GM21717 (cell line): ENCODE measurements around the gene XIRP1.

ENCODE experiments used
- ATAC-seq: cut with Tn5 transposase; IDR thresholded peaks from one replicate; pipeline ENCODE4 v1.9.1; 2021; ENCODE audit warnings: mild to moderate bottlenecking, moderate library complexity; ENCODE audit not compliant: unreplicated experiment

The XIRP1 gene

DNA sequence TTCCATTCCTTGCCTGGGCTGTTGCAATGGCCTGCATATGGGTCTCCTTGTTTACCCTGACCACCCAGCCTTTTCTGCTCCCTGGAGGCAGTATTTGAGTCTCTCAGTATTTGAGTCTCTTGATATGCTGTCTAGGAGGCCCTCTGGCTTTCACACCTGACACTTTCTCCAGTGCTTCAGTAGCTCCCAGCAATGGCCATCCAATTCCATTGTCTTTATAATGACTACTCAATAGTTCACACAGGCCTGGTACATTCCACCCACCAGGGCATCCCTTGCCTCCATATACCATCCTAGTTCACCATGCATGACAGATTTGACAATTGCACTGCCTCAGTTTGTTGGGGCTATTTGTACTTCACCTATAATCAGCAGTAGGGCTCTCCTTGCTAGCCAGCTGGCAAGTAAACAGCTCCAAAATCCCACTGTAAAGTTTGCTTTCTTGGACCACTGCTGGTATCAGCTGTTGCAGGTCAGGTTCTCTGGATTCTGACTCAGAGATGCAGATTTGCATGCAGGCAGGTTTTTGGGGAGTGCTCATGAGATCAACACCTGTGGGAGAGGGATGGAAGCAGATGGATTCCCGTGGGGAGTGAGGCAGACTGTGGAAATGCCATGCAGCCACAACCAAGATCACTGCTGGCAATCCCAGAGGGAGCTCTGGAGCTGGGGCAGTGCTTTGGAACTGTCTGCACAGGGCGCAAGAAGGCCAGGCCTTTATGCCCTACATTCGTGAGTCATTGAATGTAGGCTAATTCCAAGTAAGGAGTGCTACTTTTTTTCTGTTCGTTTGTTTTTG lies 19.1 kb upstream of the XIRP1 start:
- ATAC-seq, result no peak

DNA sequence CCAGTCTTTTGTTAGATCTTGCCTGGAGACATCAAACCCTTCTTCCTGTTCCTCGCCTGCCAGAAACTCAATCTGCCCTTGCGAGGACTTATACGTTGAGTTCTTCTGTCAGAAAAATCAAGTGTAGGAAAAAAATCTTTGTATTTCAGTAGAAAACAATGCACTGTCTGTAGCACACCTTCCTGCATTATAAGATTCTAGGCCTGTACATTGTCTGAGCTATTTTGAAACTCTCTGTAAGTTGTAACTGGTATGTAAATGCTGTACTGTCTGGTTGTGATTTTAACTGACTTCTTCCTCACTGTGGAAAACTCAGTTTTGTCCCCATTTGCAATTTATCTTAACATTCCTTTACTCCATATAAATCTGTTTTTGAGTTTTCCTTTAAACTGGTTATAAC lies 17.7 kb upstream of the XIRP1 start:
- no peak for ATAC-seq

DNA sequence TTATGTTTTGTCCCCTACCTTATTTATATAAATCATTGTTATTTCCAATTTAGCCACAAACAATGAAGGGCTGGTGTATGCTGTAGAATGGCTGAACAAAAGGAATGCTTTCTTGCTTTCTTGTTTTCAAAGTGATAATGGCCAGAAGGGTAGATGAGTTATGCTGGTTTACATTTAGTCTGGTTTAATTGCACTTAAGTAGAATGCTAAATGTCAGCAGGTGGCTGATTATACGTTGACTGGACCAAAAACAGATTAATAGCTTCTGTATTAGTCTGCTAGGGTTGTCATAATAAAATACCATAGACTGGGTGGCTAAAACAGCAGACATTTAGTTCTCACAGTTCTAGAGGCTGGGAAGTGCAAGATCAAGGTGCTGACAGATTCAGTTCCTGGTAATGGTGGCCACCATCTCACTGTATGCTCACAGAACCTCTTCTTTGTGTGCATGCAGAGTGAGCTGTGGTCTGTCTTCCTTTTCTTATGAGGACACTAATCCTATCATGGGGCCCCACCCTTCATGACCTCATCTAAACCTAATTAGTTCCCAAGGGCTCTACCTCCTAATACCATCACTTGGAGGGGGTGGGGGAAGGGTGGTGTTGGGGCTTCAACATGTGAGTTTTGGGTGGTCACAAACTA lies 17.1 kb upstream of the XIRP1 start:
- ATAC-seq, result no peak

DNA sequence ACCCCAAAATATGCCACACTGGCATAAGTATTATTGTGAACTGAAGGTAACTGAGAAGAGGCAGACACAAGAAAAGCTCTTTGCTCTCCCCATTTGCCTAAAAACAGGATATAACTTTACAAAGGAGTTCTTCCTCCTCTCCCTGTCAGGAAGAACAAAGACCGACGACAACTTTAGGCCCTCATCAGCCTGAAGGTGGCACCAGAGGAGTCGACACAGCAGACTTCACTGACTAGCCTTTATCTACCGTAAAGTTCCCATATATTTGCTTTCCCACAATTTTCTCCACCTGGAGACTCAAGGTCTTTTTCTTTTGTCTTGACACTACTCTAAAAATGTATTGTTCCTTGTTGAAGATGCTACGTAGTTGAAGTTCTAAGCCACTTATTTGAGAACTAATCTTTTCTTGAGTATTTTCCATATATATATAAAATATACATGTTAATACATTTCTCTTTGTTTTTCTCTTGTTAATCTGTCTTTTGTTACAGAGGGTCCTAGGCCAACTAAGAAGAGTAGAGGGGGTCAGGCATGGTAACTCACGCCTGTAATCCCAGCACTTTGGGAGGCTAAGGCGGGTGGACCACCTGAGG lies 16.2 kb upstream of the XIRP1 start:
- no peak for ATAC-seq

DNA sequence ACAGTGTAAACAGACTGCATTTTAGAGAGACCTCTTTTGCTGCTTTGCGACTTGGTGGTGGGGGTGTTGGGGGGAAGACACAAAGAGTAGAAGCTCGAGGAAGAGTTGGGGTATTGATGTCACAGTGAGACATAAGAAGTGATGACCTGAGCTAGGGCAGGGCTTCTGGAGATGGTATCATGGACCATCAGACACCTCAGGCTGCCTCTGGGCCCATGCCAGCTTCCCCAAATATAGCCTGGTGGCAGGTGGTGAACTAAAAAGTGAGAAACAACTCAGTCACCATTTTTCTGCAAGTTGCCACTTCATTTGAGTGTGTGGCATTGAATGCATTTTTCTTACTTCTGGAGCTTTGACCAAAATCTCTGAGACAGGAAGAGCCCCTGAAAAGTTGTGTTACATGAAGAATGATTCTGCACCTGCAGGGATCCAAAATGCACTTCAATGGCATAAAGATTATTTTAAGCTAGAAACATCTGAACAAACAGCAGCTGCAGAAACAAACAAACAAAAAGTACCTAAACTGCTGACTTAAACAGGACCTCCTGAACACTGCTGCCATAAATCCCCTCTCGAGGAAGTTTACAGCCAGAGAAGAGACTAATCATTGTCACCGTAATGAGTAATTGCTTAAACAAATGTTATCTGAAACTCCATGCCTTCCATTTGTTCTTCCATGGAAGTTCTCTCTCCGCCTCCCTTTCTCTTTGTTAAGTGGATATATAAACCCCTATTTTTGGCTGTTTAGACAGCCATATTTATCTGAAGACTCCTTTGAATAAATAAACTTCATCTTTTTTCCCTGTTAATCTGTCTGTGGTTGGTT lies 15.2 kb upstream of the XIRP1 start:
- no peak for ATAC-seq

DNA sequence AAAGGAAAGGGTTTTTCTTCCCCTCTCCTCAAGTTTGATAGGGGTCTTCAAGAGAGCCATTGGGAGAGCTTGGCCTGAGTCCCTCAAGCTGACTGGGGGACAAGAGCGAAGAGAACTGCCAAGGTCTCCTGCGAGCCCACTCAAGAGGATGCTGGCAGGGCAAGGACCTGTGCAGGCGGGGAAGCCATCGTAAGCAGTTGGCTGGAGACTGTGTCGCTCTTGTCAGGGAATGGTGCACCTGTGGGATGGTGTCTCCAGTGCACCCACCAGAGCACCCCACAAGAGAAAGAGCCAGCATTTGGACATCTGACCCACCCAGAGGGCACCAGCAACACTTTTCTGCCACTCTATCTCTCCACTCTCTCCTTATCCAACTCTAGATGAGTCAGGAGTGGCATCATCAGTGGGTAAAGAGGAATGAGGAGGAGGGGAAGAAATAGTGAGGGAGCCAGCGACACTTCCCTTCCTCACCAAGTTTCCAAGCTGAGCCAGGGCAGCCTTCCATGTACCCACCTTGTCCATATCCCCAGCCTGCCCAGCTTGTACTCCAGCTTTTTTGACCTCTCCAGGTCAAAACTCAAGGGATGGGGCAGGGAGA lies 13.6 kb upstream of the XIRP1 start:
- ATAC-seq, result no peak

DNA sequence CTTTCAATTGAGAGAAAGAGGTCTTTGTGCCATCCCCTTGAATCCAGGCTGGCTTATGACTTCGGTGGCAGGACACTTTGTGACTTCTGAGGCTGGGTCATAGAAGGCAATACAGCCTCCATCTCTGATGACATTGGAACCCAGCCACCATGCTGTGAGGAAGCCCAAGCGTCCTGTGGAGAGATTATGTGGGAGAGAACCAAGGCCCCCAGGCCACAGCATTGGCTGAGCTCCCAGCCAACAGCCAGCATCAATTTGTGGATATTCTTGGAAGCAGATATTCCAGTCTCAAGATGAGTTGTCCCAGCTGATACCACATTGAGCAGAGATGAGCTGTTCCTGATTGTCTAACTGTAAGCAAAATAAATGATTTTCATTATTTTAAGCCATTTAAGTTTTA lies 12.7 kb upstream of the XIRP1 start:
- ATAC-seq, result no peak

DNA sequence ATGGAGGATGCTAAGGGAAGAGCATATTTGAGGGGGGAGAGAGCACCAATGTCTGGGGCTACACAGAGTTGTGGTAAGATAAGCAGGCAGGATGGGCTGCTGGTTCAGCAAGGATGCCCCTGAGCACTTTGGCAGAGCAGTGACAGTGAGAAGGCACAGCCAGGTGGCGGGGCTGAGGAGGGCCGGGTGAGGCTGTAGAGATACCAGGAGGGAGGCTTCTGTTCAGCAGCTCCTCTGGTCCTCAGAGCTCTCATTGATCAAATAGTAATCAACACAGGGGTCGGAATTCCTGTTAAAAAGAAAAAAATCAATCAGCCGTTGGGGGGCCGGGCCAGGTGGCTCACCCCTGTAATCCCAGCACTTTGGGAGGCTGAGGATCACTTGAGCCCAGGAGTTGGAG lies 11.5 kb upstream of the XIRP1 start:
- ATAC-seq, result no peak

DNA sequence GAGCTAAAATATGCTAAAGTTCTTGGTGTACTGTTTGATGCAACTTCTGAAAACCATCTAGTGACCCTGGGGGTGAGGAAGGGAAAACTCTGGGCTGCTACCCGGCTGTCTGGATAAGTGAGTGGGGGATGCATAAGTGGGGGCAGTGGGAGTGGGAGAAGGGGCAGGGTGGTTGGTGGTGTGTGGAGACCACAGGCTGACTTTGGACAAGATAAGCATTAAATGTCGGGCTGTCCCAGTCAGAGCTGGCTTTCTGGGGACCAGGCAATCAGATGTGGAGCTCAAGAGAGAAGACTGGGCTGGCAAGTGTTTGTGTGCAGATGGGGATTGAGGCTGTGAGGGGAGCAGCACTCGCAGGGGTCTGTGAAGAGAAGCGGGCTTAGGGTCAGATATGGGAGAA lies 11.0 kb upstream of the XIRP1 start:
- no peak for ATAC-seq

DNA sequence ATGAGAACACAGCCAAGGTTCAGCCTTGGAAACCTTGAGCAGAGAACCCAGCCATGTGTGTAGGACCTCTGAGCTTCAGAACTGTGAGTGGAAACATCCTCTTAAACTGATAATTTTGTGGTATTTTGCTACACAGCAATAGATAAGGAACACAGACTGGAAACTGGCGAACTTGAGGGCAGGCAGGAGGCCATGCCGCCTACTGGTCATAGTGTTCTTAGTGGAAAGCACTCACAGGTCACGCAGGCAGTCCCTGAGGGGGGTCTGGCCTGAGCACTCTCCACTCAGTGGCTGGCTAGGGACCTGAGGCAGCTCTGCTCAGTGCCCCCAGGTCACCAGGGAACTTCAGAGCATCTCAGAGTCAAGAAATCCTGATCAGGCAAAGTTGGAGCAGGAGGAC lies 9.7 kb upstream of the XIRP1 start:
- no peak for ATAC-seq

DNA sequence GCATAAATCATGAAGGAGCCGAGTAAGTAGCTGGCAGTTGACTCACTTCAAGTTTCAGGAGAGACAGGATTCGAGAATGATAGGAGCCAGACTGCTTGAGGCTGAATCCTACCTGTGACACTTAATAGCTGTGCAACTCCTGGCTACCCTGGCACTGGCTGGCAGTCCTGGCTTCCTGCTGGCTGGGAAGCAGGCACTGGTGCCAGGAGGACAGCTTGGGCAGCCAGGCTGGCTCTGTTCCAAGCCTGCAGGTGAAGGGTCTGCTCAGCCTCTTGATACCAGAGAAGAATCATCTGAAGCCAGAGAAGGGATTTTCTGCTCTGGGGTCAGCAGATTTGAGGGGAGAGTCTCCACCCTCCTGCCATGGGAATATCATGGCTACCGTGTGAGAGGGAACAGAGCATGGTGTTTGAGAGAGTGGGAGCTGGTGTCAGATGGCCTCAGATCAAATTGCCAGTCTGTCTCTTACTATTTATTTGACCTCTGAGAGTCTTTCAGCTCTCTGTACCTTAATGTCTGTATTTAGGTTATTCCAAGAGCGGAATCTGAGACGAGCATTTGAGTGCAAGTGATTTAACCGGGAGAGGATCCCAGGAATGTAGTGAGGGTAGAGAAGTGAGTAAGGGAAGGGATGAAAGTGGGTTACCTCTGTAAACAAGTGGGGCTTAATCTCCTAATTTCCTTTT lies 4.4 kb upstream of the XIRP1 start:
- no peak for ATAC-seq

DNA sequence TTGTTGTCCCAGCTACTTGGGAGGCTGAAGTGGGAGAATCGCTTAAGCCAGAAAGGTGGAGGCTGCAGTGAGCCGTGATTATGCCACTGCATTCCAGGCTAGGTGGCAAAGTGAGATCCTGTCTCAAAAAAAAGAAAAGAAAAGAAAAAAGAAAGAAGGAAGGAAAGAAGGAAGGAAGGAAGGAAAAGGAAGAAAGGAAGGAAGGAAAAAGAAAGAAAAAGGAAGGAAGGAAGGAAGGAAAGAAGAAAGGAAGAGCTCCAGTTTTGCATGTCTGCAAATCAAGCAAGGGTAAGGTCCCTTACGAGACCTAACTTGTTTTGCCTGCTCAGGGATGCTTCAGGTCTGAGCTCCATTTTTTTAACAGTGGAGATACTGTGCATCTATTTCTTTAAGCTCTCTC lies 3.6 kb upstream of the XIRP1 start:
- ATAC-seq, result no peak

DNA sequence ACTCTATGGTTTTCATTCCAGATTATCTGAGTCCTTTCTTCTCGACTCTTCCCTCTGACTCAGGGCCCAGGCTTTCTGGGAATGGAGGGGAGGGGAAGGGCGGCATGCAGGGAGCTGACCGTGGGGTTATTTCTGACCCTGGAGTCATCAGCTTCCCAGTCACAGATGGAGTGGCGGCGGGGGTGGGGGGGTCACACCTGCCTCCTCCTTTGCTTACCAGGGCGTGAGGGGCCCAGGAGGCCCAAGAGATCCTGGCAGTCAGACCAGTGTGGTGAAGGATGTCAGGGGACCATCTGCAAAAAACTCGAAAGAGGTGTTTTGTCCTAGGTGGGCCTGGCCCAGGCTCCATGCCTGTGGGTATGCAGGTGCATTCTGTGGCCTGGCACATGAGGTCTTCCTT lies 996 bp upstream of the XIRP1 start:
- no peak for ATAC-seq

DNA sequence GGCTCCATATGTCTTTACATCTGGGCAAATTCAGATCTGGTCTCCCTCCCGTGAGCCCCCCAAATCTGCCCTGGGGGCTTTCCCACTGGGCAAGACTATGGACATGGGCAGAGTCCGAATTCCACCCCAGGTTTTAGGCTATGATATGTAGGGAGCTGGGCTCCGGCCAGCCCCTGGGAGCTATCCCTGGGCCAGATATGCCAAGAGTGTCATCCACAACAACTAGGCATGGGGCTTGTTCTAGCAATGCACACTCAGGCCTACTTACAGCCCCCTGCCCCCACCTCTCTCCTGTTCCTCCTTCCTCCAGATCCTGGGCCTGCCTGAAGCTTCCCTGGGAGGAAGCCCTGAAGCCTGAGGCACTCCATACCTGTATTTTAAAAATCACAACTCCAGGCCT lies 622 bp downstream of the XIRP1 start:
- no peak for ATAC-seq

DNA sequence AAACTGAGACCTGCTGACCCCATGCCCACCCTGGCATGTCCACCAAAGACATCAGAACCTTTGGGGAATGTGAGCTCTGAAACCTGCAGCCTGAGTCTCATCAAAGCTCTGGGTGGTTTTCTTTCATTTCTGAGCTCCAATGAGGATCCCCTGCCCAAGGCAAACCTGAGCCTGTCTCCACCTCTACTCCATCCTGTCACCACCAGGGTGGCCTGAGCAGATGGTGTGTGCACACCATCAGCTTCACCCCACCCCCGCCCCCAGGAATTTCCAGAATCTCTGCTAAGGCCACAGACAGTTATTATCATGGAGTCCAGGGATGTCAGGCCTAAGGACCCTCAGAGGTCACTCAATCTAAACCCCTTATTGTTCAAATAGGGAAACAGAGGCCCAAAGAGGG lies 1.3 kb downstream of the XIRP1 start:
- ATAC-seq, result no peak

DNA sequence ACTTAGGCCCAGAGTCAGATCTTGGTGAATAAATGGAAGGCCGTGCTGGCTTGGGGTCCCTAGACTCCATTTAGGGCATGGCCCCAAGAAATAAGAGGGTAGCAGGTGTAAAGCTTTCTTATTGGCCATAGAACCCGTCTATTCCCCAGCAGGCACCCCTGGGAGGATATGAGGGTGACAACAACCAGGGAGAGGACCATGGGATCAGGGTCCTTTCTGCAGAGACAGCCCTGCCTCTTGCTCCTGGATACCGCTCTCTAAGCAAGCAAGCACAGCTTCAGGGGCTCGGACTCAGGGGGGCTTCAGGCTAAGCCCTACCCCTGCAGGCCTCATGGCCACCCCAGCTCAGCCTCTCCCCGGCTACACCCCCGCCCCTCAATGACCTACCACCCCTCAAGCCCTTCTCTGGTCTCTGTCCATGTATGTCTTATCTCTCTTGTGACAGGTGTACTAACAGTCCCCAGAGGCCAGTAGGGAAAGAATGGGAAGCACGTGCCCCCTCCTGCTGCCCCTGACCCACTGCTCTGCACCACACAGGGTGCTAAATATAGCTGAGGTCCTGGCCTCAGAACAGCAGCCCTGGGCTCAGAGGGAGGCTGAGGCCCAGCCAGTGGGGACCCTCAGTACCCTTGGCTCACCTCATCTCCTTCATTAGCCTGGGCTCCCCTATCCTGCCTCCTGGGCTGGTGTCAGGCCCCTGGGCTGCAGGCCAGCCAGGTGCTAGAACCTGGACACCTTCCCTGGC lies 1.9 kb downstream of the XIRP1 start:
- ATAC-seq, result no peak

DNA sequence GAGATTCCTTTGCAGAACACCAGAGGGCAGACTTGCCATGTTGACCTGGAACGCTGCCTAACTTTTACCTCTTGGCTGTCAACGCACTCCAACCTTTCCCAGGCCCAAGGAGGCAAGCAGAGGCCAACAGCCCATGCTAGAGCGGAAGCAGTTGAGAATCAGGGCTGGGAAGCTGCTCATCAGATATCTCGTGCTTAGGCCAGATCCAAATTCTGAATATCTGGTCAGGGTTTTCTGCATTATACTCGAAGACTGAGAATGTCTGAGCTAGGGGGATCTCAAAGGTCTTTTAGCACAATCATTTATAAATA lies 2.5 kb downstream of the XIRP1 start:
- ATAC-seq, result no peak

DNA sequence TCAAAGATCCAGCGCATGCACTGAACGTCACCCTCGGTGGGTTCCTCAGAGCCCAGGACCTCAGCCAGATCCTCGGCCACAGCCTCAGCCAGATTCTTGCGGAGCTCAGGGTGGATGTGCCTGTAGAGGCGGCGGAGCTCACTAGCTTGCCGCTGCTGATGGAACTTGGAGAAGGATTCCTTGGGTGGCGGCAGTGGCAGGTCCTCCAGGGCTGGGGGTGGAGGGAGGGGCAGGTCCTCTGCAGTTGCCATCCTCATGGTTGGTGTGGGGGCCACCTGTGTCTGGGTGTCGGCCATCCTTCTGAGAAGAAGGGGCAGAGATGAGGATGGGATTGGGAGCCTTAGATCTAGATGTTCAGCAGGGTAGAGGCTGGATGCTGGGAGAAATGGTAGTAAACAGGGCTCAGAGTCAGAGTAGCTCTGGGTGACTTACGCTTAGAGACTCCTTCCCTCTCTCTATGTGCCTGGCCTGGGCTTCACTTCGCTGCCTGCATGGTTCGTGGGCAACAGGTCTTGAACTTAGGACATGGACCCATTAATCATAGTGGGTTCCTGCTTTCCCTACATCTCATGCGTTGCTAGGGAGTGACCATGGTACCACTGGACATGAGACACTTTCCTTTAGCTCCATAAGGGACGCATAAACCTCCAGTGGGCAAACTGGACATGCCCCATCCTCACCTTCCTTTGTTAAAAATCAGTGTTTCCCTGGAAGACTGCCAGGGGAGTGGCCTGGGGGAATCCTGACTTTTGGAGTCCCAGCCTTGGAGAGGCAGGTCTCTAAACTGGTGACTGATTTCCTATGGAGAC lies 3.0 kb downstream of the XIRP1 start:
- no peak for ATAC-seq
